Mucosa of rectum (tissue), 2 donors: ENCODE results near the gene SUSD4.
"Not testable (repeated sequence)": the region's sequence is repeated elsewhere in the genome, so short reads cannot be mapped to it uniquely, and the experiment has no call there.

Experiments
- H3K27ac ChIP-seq, 2 donors: one replicate each; pipeline ENCODE4 v1.7.0; 2013; ENCODE audit warnings: inconsistent platforms in 2 of 2, low read depth in 2 of 2, low read length in 2 of 2
- H3K27me3 ChIP-seq, 2 donors: one replicate each; pipeline ENCODE4 v1.7.0; 2013; ENCODE audit warnings: low read length in 2 of 2; ENCODE audit not compliant: control insufficient read depth in 2 of 2, insufficient read depth in 2 of 2
- H3K36me3 ChIP-seq, 2 donors: one replicate each; pipeline ENCODE4 v1.7.0; 2013; ENCODE audit warnings: low read length in 2 of 2; ENCODE audit not compliant: control insufficient read depth in 2 of 2, insufficient read depth in 2 of 2
- H3K4me1 ChIP-seq, 2 donors: one replicate each; pipeline ENCODE4 v1.7.0; 2013; ENCODE audit warnings: low read length in 2 of 2, mild to moderate bottlenecking in 1 of 2; ENCODE audit not compliant: control insufficient read depth in 2 of 2, insufficient read depth in 2 of 2
- H3K4me3 ChIP-seq, 2 donors: one replicate each; pipeline ENCODE4 v1.7.0; 2013; ENCODE audit warnings: low read length in 2 of 2
- H3K9ac ChIP-seq, 2 donors: one replicate each; pipeline ENCODE4 v1.7.0; 2013; ENCODE audit warnings: low read length in 2 of 2, low read depth in 1 of 2, mild to moderate bottlenecking in 1 of 2
- H3K9me3 ChIP-seq, 2 donors: one replicate each; pipeline ENCODE4 v1.7.0; 2013; ENCODE audit warnings: low read length in 2 of 2; ENCODE audit not compliant: control insufficient read depth in 2 of 2
- donor health status: healthy.
- donor health status: Normal muscosa, but diverticular disease.

Gene SUSD4

GRCh38 chr1:223260712-223261111 is 103.3 kb downstream of the SUSD4 start:
- peaks cover 0 to 4% of the 10 kb centered on the region in 2 donors for H3K27me3 ChIP-seq
- no peaks in the 10 kb centered on the region for H3K9me3 ChIP-seq
- H3K4me3 ChIP-seq = no peak overlapping the region
- H3K36me3 ChIP-seq = no peaks in the 10 kb centered on the region
- no peak overlapping the region for H3K27ac ChIP-seq
- H3K4me1 ChIP-seq = no peaks in the 10 kb centered on the region
- no peak overlapping the region for H3K9ac ChIP-seq

- H3K27me3 ChIP-seq = peaks cover 0 to 4% of the 10 kb centered on the region in 2 donors
- no peak overlapping the region for H3K4me3 ChIP-seq
- no peaks in the 10 kb centered on the region for H3K36me3 ChIP-seq
- H3K9ac ChIP-seq = no peak overlapping the region
- no peak overlapping the region for H3K27ac ChIP-seq
- H3K9me3 ChIP-seq = no peaks in the 10 kb centered on the region
- H3K4me1 ChIP-seq = no peaks in the 10 kb centered on the region
These were observed 104.5 kb downstream of the SUSD4 start for GRCh38 chr1:223259462-223259861.

- H3K27ac ChIP-seq = no peak overlapping the region
- H3K27me3 ChIP-seq = peaks cover 0 to 4% of the 10 kb centered on the region in 2 donors
- H3K9ac ChIP-seq = no peak overlapping the region
- H3K9me3 ChIP-seq = no peaks in the 10 kb centered on the region
- H3K4me1 ChIP-seq = no peaks in the 10 kb centered on the region
- H3K4me3 ChIP-seq = no peak overlapping the region
- H3K36me3 ChIP-seq = no peaks in the 10 kb centered on the region
These were observed 105.2 kb downstream of the SUSD4 start for GRCh38 chr1:223258751-223259198.

- no peak overlapping the region for H3K9ac ChIP-seq
- H3K4me3 ChIP-seq = no peak overlapping the region
- H3K27ac ChIP-seq = no peak overlapping the region
These were observed 106.0 kb downstream of the SUSD4 start for GRCh38 chr1:223257856-223258550.

GRCh38 chr1:223256034-223256433 is 107.9 kb downstream of the SUSD4 start:
- H3K27ac ChIP-seq = no peak overlapping the region
- no peaks in the 10 kb centered on the region for H3K36me3 ChIP-seq
- no peaks in the 10 kb centered on the region for H3K4me1 ChIP-seq
- no peak overlapping the region for H3K4me3 ChIP-seq
- H3K27me3 ChIP-seq = peaks cover 0 to 4% of the 10 kb centered on the region in 2 donors
- H3K9me3 ChIP-seq = no peaks in the 10 kb centered on the region
- H3K9ac ChIP-seq = no peak overlapping the region

More at GRCh38 chr1:223257856-223258550, 106.0 kb downstream of the SUSD4 start:
- Histone ChIP-seq H3K9me3 (no peaks in the 10 kb centered on the region), H3K36me3 (no peaks in the 10 kb centered on the region), H3K4me1 (no peaks in the 10 kb centered on the region), H3K27me3 (peaks cover 0 to 4% of the 10 kb centered on the region in 2 donors)

GRCh38 chr1:223253916-223254315 is 110.1 kb downstream of the SUSD4 start:
- peaks cover 0 to 4% of the 10 kb centered on the region in 2 donors for H3K27me3 ChIP-seq

GRCh38 chr1:223251387-223251786 is 112.6 kb downstream of the SUSD4 start:
- H3K36me3 ChIP-seq, H3K4me3 ChIP-seq, H3K27me3 ChIP-seq, H3K9me3 ChIP-seq, H3K27ac ChIP-seq, H3K4me1 ChIP-seq, H3K9ac ChIP-seq: not testable (repeated sequence)

More at GRCh38 chr1:223253916-223254315, 110.1 kb downstream of the SUSD4 start:
- H3K9me3 ChIP-seq = no peaks in the 10 kb centered on the region
- H3K36me3 ChIP-seq = no peaks in the 10 kb centered on the region
- H3K4me3 ChIP-seq = no peak overlapping the region
- no peaks in the 10 kb centered on the region for H3K4me1 ChIP-seq
- H3K9ac ChIP-seq = no peak overlapping the region
- no peak overlapping the region for H3K27ac ChIP-seq

- no peaks in the 10 kb centered on the region for H3K4me1 ChIP-seq
- H3K27ac ChIP-seq = no peak overlapping the region
- no peak overlapping the region for H3K9ac ChIP-seq
- H3K27me3 ChIP-seq = no peaks in the 10 kb centered on the region
- H3K4me3 ChIP-seq = no peak overlapping the region
- no peaks in the 10 kb centered on the region for H3K9me3 ChIP-seq
- no peaks in the 10 kb centered on the region for H3K36me3 ChIP-seq
These were observed 113.4 kb downstream of the SUSD4 start for GRCh38 chr1:223250632-223251015.

GRCh38 chr1:223249854-223250631 is 113.9 kb downstream of the SUSD4 start:
- Histone ChIP-seq H3K4me3 (no peak overlapping the region), H3K27me3 (no peaks in the 10 kb centered on the region), H3K4me1 (no peaks in the 10 kb centered on the region), H3K27ac (no peak overlapping the region), H3K9ac (no peak overlapping the region), H3K36me3 (no peaks in the 10 kb centered on the region), H3K9me3 (no peaks in the 10 kb centered on the region)

GRCh38 chr1:223248770-223249140 is 115.2 kb downstream of the SUSD4 start:
- Histone ChIP-seq H3K36me3 (no peaks in the 10 kb centered on the region), H3K27me3 (no peaks in the 10 kb centered on the region), H3K4me1 (no peaks in the 10 kb centered on the region), H3K9me3 (no peaks in the 10 kb centered on the region), H3K27ac (no peak overlapping the region), H3K4me3 (no peak overlapping the region), H3K9ac (no peak overlapping the region)
